ENCODE results near the gene NUBP1. TPM values are rescaled to one million over a fixed set of nuclear protein-coding genes. Genes with fewer than 3 reads are reported as not detected.
"Not testable (repeated sequence)": the region's sequence is repeated elsewhere in the genome, so short reads cannot be mapped to it uniquely, and the experiment has no call there.

The NUBP1 gene
- total RNA-seq, 4 donors from 2014 or later = 17.4 to 34.7 (median 28.4) TPM

GRCh38 chr16:10737068-10737625, 6.5 kb upstream of the NUBP1 start:
- Histone ChIP-seq H3K27ac (replicated peaks in 1 of 4) (peak overlapping the region; percentile 58 to 70 (median 66)), H3K9me3 (peaks cover 0 to 6% (median 0%) of the 10 kb centered on the region in 4 donors), H3K36me3 (no peaks in the 10 kb centered on the region), H3K4me1 (peaks cover 19 to 32% (median 23%) of the 10 kb centered on the region in 4 donors), H3K4me3 (peak overlapping the region in 2 of 4 donors; percentile 13), H3K27me3 (no peaks in the 10 kb centered on the region)
- TF ChIP-seq POLR2A (IDR thresholded peaks at IDR 0.05; ENCODE audit: low read depth) (no peak), POLR2AphosphoS5 (IDR thresholded peaks at IDR 0.05) (peak in 1 of 2 donors; percentile 41), CTCF (IDR thresholded peaks at IDR 0.05) (peak; percentile 92 to 95 (median 94))
- 30% methylated on average over 12 of the region's 12 CpGs for WGBS
- intact Hi-C loops (cut with DNase I) = loop anchor here (2.0 to 5.0 kb wide), 3 partner anchors 160 to 480 kb away; no protein-coding TSS in a partner anchor
- DNase-seq (ENCODE audit: extremely low spot score) = peak; percentile 90

- TF ChIP-seq POLR2A (IDR thresholded peaks at IDR 0.05; ENCODE audit: low read depth) (no peak), CTCF (IDR thresholded peaks at IDR 0.05) (no peak), POLR2AphosphoS5 (IDR thresholded peaks at IDR 0.05) (peak; percentile 20 to 36), EP300 (IDR thresholded peaks at IDR 0.05) (no peak)
- intact Hi-C loops (cut with DNase I) = loop anchor here (5.0 kb wide), 1 partner anchor 161 kb away; no protein-coding TSS in a partner anchor
- no peaks in the 10 kb centered on the region for H3K36me3 ChIP-seq
- peak overlapping the region; percentile 58 to 70 (median 66) for H3K27ac ChIP-seq (replicated peaks in 1 of 4)
- DNase-seq (ENCODE audit: extremely low spot score) = no peak
- H3K27me3 ChIP-seq = no peaks in the 10 kb centered on the region
- H3K4me1 ChIP-seq = peaks cover 27 to 45% (median 31%) of the 10 kb centered on the region in 4 donors
- peaks cover 0 to under 1% (median 0%) of the 10 kb centered on the region in 4 donors for H3K9me3 ChIP-seq
- 44% methylated on average over 12 of the region's 12 CpGs for WGBS
- H3K4me3 ChIP-seq = no peak overlapping the region
Observed at GRCh38 chr16:10738231-10739077, 5.2 kb upstream of the NUBP1 start.

GRCh38 chr16:10740000-10740844, 3.4 kb upstream of the NUBP1 start:
- H3K27ac ChIP-seq (replicated peaks in 1 of 4) = no peak overlapping the region
- H3K36me3 ChIP-seq = no peaks in the 10 kb centered on the region
- no peaks in the 10 kb centered on the region for H3K9me3 ChIP-seq
- no peak for DNase-seq (ENCODE audit: extremely low spot score)
- TF ChIP-seq POLR2A (IDR thresholded peaks at IDR 0.05; ENCODE audit: low read depth) = no peak
- no peak for TF ChIP-seq EP300 (IDR thresholded peaks at IDR 0.05)
- TF ChIP-seq POLR2AphosphoS5 (IDR thresholded peaks at IDR 0.05) = no peak
- TF ChIP-seq CTCF (IDR thresholded peaks at IDR 0.05) = no peak
- no peak overlapping the region for H3K4me3 ChIP-seq
- WGBS = 87% methylated on average over 9 of the region's 10 CpGs
- H3K27me3 ChIP-seq = no peaks in the 10 kb centered on the region
- intact Hi-C loops (cut with DNase I) = loop anchor here (5.0 kb wide), 2 partner anchors 163 to 177 kb away; no protein-coding TSS in a partner anchor
- H3K4me1 ChIP-seq = peaks cover 38 to 56% (median 42%) of the 10 kb centered on the region in 4 donors

- intact Hi-C loops (cut with DNase I) = loop anchor here (5.0 kb wide), 1 partner anchor 176 kb away; no protein-coding TSS in a partner anchor
- Histone ChIP-seq H3K4me3 (no peak overlapping the region), H3K27ac (replicated peaks in 1 of 4) (no peak overlapping the region), H3K27me3 (no peaks in the 10 kb centered on the region), H3K9me3 (no peaks in the 10 kb centered on the region), H3K4me1 (peaks cover 44 to 62% (median 48%) of the 10 kb centered on the region in 4 donors), H3K36me3 (no peaks in the 10 kb centered on the region)
- DNase-seq (ENCODE audit: extremely low spot score) = no peak
- WGBS = 88% methylated on average over 2 of the region's 2 CpGs
- TF ChIP-seq EP300 (IDR thresholded peaks at IDR 0.05) (no peak), POLR2A (IDR thresholded peaks at IDR 0.05; ENCODE audit: low read depth) (no peak), CTCF (IDR thresholded peaks at IDR 0.05) (no peak), POLR2AphosphoS5 (IDR thresholded peaks at IDR 0.05) (no peak)
Observed at GRCh38 chr16:10740845-10741208, 2.8 kb upstream of the NUBP1 start.

- not testable (repeated sequence) for H3K27ac ChIP-seq (replicated peaks in 1 of 4)
- intact Hi-C loops (cut with DNase I) = loop anchor here (5.0 kb wide), 1 partner anchor 176 kb away; no protein-coding TSS in a partner anchor
Observed at GRCh38 chr16:10741249-10741648, 2.4 kb upstream of the NUBP1 start.

More at GRCh38 chr16:10741249-10741648, 2.4 kb upstream of the NUBP1 start:
- 90% methylated on average over 10 of the region's 10 CpGs for WGBS
- peaks cover 48 to 67% (median 52%) of the 10 kb centered on the region in 4 donors for H3K4me1 ChIP-seq
- H3K4me3 ChIP-seq; DNase-seq (ENCODE audit: extremely low spot score); H3K36me3 ChIP-seq; H3K27me3 ChIP-seq; H3K9me3 ChIP-seq: not testable (repeated sequence)
